LoVo (cell line): Measurements from ENCODE around the gene ATP6V0A1.
"Not testable (repeated sequence)": the region's sequence is repeated elsewhere in the genome, so short reads cannot be mapped to it uniquely, and the experiment has no call there.

ENCODE experiments used
- DNase-seq: peaks from one replicate; pipeline ENCODE4 v3.0.0-alpha.2; 2016; ENCODE audit warnings: low spot score

Gene ATP6V0A1

GRCh38 chr17:42476411-42476810, 17.7 kb downstream of the ATP6V0A1 start:
- no peak for DNase-seq

- no peak for DNase-seq
Measured at GRCh38 chr17:42477173-42477572, 18.5 kb downstream of the ATP6V0A1 start.

- not testable (repeated sequence) for DNase-seq
Measured at GRCh38 chr17:42477824-42478223, 19.1 kb downstream of the ATP6V0A1 start.

GRCh38 chr17:42484304-42484703, 25.6 kb downstream of the ATP6V0A1 start:
- no peak for DNase-seq

GRCh38 chr17:42485680-42486079, 27.0 kb downstream of the ATP6V0A1 start:
- no peak for DNase-seq

- DNase-seq: no peak
Measured at GRCh38 chr17:42488032-42488431, 29.4 kb downstream of the ATP6V0A1 start.

GRCh38 chr17:42493319-42493718, 34.6 kb downstream of the ATP6V0A1 start:
- no peak for DNase-seq

GRCh38 chr17:42494673-42495072, 36.0 kb downstream of the ATP6V0A1 start:
- no peak for DNase-seq

GRCh38 chr17:42498828-42499227, 40.1 kb downstream of the ATP6V0A1 start:
- no peak for DNase-seq

- DNase-seq: no peak
Measured at GRCh38 chr17:42502091-42502490, 43.4 kb downstream of the ATP6V0A1 start.

- DNase-seq: no peak
Measured at GRCh38 chr17:42502926-42503325, 44.2 kb downstream of the ATP6V0A1 start.

GRCh38 chr17:42507671-42508070, 49.0 kb downstream of the ATP6V0A1 start:
- DNase-seq: no peak

GRCh38 chr17:42508426-42509165, 49.9 kb downstream of the ATP6V0A1 start:
- DNase-seq: no peak

GRCh38 chr17:42509409-42509808, 50.7 kb downstream of the ATP6V0A1 start:
- DNase-seq: no peak

- no peak for DNase-seq
Measured at GRCh38 chr17:42509841-42510240, 51.2 kb downstream of the ATP6V0A1 start.

- no peak for DNase-seq
Measured at GRCh38 chr17:42512246-42512645, 53.6 kb downstream of the ATP6V0A1 start.

- no peak for DNase-seq
Measured at GRCh38 chr17:42512733-42513251, 54.1 kb downstream of the ATP6V0A1 start.

- no peak for DNase-seq
Measured at GRCh38 chr17:42513686-42514085, 55.0 kb downstream of the ATP6V0A1 start.

- no peak for DNase-seq
Measured at GRCh38 chr17:42514279-42514678, 55.6 kb downstream of the ATP6V0A1 start.

- DNase-seq: no peak
Measured at GRCh38 chr17:42514867-42515266, 56.2 kb downstream of the ATP6V0A1 start.

- peak; percentile 47 for DNase-seq
Measured at GRCh38 chr17:42517516-42517915, 58.8 kb downstream of the ATP6V0A1 start.

- peak; percentile 75 for DNase-seq
Measured at GRCh38 chr17:42518046-42518754, 59.5 kb downstream of the ATP6V0A1 start.
